Measurements from ENCODE around the gene BCL2L13.
"Not testable (repeated sequence)": the region's sequence is repeated elsewhere in the genome, so short reads cannot be mapped to it uniquely, and the experiment has no call there.

The BCL2L13 gene

DNA sequence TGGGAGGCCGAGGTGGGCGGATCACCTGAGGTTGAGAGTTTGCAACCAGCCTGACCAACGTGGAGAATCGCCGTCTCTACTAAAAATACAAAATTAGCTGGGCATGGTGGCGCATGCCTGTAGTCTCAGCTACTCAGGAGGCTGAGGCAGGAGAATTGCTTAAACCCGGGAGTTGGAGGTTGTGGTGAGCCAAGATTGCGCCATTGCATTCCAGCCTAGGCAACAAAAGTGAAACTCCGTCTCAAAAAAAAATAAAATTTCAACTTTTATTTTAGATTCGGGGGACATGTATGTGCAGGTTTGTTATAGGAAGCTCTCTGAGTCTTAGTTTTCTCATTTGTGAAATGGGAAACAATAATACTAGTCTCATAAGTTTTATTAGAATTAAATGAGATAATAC lies 58.6 kb downstream of the BCL2L13 start:
- DNase-seq: not testable (repeated sequence)

DNA sequence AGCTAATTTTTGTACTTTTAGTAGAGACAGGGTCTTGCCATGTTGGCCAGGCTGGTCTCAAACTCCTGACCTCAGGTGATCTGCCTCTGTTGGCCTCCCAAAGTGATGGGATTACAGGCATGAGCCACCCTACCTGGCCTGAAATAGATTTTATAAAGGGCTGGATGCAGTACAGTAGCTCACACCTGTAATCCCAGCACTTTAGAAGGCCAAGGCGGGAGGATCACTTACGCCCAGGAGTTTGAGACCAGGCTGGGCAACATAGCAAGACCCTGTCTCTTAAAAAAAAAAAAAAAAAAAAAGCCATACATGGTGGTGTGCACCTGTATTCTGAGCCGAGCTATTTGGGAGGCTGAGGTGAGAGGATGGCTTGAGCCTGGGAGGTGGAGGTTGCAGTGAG lies 59.7 kb downstream of the BCL2L13 start:
- DNase-seq: not testable (repeated sequence)

DNA sequence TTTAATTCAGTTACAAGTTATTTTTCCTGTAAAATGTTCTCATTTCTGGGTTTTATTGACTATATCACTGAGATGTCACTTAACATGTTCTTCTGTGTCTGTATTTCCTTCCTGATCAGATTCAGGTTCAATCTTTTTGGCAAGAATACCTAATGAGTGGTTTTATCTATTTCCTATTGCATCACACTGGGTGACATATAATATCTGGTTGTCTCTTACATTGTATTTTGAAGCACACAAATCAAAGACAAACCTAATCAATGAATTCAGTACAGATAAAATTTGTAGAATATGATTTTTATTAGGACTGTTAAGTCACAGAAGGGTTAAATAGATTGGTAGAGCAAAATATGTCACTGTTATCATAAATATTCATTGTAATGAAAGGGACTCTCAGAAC lies 60.4 kb downstream of the BCL2L13 start:
- DNase-seq: no peak

DNA sequence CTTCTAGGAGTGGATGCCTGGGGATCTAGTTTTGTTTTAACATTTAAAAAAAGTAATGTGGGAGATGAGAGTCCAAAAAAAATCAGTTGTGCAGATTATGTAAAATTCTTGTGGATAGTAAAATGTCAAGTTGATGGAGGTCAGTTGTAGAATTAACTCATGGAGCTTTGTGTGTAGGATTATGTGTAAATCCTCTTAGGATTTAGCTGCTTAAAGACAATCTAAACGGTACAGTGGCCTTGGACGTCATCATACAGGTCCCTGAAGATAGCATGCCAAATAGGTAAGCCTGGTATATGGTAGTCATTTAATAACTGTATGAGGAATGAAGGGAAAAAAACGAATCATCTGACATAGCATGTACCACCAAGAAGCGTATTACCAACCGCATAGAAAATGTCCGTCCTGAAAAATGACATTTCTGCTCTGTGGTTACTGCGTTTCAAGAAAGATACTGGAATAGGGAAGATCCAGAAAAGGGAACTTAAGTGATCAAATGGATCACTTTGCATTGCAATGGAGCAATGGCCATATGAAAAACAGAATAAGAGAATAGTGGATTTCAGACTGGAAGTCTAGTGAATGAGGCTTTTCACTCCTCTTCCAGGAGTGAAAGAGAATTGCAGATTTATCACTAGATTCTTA lies 61.3 kb downstream of the BCL2L13 start:
- no peak for DNase-seq

DNA sequence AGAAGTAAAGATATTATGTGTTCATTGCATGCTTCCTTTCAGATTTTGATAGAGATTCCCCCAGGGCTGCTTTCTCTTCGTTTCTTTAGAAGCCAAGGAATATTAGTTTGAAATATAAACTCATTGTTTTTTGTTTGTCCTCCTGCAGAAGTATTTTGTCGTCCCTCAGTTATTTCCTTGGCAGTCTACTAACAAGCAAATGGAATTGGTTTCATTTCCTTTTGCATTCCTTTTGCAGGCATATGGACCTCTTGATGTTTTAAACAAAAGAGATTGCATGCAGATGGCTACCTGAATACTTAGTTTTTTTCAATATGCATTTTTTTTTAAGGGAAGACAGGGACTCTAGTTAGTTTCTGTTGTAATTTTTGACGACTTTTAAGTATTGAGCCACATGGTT lies 62.2 kb downstream of the BCL2L13 start:
- DNase-seq: no peak

DNA sequence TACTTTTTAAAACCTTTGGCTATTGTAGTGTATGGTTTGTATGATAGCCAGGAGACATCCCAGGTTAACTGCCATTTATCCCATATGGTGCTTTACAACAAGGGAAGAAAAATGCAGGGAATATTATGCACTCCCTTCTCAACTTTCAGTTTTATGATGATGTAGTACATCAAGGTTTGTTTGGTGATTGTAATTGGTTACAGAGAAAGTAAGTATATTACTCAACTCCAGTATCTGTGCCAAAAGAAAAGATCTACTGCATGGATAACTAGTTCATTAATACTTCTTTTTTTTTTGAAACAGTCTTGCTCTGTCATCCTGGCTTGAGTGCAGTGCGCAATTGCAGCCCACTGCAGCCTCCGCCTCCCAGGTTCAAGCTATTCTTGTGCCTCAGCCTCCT lies 65.3 kb downstream of the BCL2L13 start:
- no peak for DNase-seq

DNA sequence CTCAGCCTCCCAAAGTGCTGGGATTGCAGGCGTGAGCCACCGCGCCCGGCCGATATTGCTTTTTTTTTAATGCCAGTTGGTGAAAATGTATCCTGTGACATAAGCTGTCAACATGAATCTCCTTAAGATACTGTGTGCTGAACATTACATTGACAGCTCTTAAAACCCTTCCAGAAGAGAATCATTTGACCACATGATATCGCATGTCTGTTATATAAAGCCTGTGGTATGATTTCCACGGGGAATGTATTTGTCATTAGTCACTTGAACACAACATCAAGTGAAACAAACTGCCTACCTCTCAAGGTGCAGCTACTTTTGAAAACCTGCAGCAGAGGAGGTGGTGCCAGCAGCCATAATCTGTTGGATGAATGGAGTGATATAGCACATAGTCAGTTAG lies 67.0 kb downstream of the BCL2L13 start:
- no peak for DNase-seq

DNA sequence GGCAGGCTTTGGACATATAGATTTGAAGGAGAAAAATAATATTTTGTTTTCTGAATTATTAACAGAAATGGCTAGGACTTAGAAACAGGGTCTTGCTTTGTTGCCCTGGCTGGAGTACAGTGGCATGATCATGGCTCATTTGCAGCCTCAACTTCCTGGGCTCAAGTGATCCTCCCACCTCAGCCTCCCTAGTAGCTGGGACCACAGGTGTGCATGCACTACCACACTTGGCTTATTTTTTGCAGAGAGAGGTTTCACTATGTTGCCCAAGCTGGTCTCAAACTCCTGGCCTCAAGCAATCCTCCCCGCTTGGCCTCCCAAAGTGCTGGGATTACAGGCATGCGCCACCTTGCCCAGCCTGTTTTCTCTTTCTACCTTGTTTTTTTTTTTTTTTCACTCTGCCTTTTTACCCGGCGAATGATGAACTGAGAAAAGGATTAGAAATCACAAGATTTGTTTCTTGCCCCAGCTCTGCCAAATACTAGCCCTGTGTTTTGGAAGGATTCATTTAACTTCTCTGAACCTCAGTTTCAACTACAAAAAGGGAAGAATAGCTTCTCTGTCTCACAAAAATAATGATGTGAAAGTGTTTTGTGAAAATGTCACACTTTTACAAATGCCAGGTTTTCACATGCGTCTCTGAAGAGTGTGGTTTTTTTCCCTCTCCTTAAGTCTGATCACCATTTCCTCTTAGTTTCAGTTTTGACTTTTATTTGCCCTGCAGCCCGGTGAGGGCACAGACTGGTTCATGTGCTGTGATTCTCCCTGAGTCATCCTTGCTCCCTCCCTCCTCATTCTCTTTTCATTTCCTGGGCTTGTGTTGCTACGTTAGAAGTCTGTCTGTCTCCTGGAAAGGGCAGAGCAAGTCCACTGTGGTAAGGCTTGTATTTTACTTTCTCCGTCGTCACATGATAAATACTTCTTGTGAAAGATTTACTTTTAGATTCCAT lies 67.7 kb downstream of the BCL2L13 start:
- peak; percentile 36 for DNase-seq

DNA sequence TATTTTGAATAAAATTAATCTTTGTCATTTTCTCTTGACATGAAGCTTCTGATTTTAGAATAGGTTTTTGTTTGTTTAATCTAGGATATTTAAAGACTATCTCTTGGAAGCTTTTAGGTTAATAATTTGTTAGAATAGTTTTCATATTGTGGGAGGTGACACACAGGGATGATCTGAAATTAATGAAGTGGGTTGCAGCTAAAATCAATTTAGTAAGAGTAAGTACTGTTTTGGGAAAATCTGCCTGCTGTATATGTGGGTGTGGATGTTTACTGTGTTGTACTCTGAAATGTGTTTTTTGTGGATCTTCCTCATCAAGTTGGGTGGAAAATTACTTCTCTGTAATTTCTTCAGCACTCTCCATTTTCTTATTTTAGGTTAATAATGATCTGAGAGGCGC lies 68.4 kb downstream of the BCL2L13 start:
- DNase-seq: no peak

DNA sequence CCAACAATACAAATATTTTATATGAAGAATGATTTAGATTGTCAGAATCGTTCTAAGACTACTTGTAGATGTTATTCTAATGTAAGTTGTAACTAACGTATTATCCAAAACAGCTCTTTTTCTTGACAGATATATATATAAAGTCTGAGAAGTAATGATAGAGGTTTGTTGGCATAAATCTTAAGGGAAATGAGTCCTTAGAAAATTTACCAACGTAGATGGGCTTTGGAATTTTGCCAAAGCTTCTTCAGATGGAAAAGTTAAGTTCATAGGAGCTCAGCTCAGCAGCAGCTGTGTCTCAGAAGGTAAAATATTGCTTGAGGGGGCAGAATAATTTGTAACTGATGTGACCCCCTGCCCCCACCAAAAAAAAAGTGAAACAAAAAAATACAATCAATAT lies 69.0 kb downstream of the BCL2L13 start:
- DNase-seq: no peak

DNA sequence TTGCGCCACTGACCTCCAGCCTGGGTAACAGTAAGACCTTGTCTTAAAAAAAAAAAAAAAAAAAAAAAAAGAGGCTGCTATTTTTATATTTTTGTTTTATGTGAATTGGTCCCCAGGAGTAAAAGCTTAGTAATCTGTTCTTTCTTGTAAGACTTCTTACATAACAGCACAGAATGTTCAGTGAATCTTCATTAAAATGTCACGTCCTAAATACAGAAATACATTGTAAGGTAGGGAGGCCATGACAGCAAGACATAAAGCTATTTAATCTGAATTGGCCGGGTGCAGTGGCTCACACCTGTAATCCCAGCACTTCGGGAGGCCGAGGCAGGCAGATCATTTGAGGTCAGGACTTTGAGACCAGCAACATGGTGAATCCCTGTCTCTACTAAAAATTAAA lies 71.5 kb downstream of the BCL2L13 start:
- DNase-seq: no peak

DNA sequence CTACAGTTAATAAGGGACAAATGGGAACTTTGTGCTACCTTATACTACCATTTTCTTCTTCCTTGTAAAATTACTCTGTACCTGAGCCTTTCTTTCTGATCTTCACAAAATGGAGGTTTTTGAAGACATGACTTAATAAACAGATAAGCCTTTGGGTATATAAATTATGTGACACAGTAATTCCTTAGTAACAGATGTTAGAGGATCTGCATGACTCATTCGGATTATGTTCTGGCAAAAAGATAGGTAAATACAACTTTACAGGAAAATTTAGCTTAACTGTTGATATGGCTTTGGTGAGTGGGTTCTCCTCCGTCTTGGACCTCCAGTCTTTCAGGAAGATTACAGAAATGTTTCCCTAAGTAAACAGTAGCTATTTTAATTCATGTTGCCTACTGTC lies 73.9 kb downstream of the BCL2L13 start:
- DNase-seq: no peak

DNA sequence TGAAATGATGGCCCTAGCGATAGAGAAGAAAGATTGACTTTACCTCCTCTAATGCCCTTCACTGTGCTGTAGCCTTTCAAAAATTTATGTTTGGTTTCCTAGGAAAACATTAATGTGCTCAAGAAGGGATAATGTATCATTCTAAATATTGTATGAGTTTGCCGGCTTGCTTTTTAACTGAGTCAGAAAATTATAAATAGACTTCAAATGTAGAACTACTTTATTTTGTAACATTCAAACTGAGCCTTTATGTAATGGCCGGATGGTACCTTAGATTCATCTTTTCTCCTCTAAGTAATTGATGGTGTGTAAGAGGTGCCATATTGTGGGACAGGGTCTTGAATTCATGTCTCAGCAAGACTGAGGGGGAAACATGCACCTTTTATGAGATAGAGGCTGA lies 78.0 kb downstream of the BCL2L13 start:
- no peak for DNase-seq

DNA sequence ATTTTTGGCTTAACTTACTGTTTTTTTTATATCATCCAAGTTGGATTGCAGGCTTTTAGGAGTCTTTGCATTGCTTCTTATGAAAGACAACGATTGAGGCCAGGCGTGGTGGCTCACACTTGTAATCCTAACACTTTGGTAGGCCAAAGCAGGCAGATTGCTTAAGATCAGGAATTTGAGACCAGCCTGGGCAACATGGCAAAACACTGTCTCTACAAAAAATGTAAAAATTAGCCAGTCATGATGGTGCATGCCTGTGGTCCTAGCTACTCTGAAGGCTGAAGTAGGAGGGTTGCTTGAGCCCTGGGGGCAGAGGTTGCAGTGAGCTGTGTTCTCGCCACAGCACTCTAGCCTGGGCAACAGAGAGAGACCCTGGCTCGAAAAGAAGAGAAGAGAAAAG lies 79.2 kb downstream of the BCL2L13 start:
- no peak for DNase-seq

DNA sequence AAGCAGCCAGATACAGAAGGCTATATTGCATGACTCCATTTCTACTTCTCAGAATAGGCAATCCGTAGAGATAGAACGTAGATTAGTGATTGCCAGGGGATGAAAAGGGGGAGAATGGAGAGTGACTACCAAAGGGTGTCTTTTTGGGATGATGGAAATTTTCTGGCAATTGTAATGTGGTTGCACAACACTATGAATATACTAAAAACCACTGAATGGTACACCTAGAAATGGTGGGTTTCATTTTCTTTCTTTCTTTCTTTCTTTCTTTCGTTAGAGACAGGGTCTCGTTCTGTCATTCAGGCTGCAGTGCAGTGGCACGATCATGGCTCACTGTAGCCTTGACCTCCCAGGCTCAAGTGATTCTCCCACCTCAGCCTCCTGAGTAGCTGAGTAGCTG lies 81.4 kb downstream of the BCL2L13 start:
- no peak for DNase-seq

DNA sequence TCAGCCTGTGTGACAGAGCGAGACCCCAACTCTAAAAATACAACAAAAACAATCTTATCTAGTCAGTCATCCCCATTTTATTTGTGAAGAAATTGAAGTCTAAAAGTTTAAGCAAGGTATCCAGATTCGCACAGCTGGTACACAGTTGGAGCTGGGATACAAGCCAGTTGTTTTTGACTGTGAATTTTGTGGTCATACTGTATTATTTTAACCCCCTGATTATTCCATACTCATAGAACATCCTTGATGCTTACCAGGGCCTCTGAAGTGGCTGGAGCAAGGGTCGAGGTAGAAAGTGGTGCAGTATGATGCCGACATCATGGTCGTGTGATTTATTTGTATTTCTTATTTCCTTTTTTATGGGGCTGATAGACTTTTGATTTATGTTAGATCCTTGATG lies 85.7 kb downstream of the BCL2L13 start:
- no peak for DNase-seq

DNA sequence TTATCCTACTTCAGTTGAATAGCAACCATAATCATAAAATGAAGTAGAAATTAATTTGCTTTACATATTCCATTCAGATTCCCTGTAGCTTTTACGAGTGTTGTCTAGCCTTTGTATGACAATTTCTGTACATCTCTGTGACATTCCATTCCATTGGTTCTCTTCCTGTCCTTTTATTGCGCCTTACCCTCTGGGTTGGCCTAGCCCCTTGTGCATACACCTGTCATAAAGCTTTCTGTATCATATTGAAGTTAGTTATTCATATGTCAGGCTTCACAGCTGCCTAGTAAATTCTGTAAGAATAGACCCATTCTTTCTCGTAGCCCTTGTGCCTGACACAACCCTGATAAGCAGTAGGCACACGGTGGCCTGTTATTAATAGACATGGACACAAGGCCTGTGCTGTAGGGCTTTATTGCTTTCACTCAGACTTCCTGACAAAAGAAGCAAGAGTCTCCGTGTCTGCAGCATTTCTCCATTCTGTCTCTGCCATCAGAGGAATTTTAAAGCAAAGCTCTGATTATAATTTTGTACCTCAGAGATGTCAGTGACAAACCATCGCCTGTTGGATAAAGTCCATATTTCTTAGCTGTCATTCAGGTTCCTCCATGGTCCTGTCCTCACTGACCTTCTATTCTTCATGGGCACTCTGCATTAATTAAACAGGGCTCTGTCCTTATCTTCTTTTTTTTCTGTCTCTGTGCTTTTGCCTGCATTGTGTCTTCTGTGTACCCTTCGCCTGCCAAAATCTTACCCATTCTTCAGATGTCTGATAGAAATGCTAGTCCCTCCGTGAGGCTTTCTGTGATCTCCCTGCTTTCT lies 86.3 kb downstream of the BCL2L13 start:
- no peak for DNase-seq

DNA sequence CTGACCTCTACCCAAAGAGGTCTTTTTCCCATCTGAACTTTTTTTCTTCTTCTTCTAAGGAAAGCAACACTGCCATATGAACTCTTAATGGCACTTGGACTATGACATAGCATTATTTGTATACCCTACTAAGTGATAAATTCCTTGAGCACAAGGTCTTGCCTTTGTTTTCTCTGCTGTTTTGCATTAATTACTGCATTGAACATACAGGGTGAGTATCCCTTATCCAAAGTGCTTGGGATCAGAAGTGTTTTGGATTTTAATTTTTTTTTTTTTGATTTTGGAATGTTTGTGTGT lies 86.9 kb downstream of the BCL2L13 start:
- no peak for DNase-seq

DNA sequence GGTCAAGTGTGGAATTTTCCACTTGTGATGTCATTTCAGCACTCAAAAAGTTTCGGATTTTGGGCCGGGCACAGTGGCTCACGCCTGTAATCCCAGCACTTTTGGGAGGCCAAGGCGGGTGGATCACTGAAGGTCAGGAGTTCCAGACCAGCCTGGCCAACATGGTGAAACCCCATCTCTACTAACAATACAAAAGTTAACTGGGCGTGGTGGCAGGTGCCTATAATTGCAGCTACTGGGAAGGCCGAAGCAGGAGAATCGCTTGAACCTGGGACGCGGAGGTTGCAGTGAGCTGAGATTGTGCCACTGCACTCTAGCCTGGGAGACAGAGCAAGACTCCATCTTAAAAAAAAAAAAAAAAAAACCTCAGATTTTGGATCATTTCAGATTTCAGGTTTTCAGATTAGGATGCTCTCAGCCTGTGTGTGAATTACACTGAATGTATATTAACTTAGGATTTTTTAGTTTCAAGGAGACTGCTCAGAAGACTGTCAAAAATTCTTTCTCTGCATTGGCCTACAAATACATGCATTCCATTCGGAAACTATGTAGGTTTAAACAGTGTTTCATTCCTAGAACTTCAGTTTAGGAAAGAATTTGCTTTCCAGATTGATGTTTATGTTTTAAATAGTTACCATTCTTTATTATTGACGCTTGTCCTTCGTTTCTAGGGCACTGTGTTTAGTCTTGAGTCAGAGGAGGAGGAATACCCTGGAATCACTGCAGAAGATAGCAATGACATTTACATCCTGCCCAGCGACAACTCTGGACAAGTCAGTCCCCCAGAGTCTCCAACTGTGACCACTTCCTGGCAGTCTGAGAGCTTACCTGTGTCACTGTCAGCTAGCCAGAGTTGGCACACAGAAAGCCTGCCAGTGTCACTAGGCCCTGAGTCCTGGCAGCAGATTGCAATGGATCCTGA lies 87.7 kb downstream of the BCL2L13 start:
- no peak for DNase-seq

DNA sequence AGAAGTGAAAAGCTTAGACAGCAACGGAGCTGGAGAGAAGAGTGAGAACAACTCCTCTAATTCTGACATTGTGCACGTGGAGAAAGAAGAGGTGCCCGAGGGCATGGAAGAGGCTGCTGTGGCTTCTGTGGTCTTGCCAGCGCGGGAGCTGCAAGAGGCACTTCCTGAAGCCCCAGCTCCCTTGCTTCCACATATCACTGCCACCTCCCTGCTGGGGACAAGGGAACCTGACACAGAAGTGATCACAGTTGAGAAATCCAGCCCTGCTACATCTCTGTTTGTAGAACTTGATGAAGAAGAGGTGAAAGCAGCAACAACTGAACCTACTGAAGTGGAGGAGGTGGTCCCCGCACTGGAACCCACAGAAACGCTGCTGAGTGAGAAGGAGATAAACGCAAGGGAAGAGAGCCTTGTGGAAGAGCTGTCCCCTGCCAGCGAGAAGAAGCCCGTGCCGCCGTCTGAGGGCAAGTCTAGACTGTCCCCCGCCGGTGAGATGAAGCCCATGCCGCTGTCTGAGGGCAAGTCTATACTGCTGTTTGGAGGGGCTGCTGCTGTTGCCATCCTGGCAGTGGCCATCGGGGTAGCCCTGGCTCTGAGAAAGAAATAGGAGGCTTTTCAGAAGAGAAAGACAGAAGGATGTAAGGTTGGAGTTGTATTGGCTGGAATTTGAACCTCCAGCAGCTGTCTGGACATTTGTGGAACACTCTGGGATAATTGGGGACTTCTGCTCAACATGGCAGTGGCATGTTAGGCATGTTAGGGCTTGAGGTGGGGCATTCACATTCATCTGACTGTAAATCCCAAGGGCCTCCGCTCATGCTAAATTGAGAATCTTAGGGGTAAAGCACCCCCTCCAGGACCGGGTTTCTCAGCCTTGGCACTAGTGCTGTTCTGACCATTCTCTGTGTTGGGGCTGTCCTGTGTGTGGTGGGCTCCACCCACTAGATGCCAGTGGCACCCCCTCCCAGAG lies 88.7 kb downstream of the BCL2L13 start:
- DNase-seq: no peak

DNA sequence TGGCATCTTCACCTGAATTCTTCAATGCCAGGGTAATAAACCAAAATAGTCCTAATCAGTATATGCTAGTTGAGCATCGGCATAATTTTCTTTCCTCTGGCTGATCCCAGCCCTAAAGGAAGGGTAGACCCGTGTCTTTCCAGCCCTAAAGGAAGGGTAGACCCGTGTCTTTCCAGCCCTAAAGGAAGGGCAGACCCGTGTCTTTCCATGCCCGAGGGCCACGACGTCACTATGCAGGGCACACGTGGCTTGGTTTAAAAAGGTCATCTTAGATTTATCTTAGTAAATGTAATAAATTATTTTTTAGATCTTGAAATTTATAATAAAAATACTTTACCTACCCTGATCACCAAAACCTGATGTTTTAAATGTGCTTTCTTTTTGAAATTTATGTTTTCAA lies 90.2 kb downstream of the BCL2L13 start:
- no peak for DNase-seq
